GM18858 (cell line): ENCODE results near the gene UBALD1.

ENCODE experiments used
- ATAC-seq: cut with Tn5 transposase; IDR thresholded peaks from one replicate; pipeline ENCODE4 v1.9.1; 2021; ENCODE audit not compliant: unreplicated experiment

UBALD1 gene

GRCh38 chr16:4561596-4561995, 53.1 kb downstream of the UBALD1 start:
- ATAC-seq: no peak
